Type B pancreatic cell (in vitro differentiated cells): ENCODE data around the gene MELK. TPM values are rescaled to one million over a fixed set of nuclear protein-coding genes. Genes with fewer than 3 reads are reported as not detected.
A peak's percentile ranks its signal among the peaks of the same experiment; 100 is the strongest.
"Not testable (repeated sequence)": the region's sequence is repeated elsewhere in the genome, so short reads cannot be mapped to it uniquely, and the experiment has no call there.

Experiments
- DNase-seq: peaks from one replicate; pipeline ENCODE4 v3.0.0; 2021; ENCODE audit warnings: mixed read lengths; ENCODE audit not compliant: unreplicated experiment; ENCODE audit errors: extremely low spot score
- H3K27ac Mint-ChIP-seq: 2 replicates; pipeline ENCODE4 v1.8.0; 2021; ENCODE audit warnings: mild to moderate bottlenecking, mixed read lengths
- H3K27me3 Mint-ChIP-seq: 2 replicates; pipeline ENCODE4 v1.8.0; 2021; ENCODE audit warnings: mixed read lengths
- H3K36me3 Mint-ChIP-seq: 2 replicates; pipeline ENCODE4 v1.8.0; 2021; ENCODE audit warnings: mixed read lengths
- H3K4me1 Mint-ChIP-seq: one replicate; pipeline ENCODE4 v1.8.0; 2021; ENCODE audit warnings: mixed read lengths; ENCODE audit not compliant: unreplicated experiment
- H3K4me3 Mint-ChIP-seq: 2 replicates; pipeline ENCODE4 v1.8.0; 2021; ENCODE audit warnings: mild to moderate bottlenecking, mixed read lengths
- H3K9me3 Mint-ChIP-seq: 2 replicates; pipeline ENCODE4 v1.8.0; 2021; ENCODE audit warnings: mixed read lengths
- CTCF ChIP-seq: fragments of 200-600 bp; sonication (generic); conservative IDR thresholded peaks from 2 replicates; pipeline ENCODE4 v1.5.0; 2021; ENCODE audit warnings: antibody characterized with exemption, mild to moderate bottlenecking
- total RNA-seq: library from RNA; stranded (reverse); gene quantifications from 2 replicates; pipeline ENCODE4 v1.2.1, GENCODE V29; 2021; ENCODE audit warnings: low replicate concordance

Gene MELK
- total RNA-seq, 1 donor from 2014 or later = 35.8 TPM

GRCh38 chr9:36571333-36571732 lies 1.4 kb upstream of the MELK start:
- peaks cover 5% of the 10 kb centered on the region for H3K36me3 Mint-ChIP-seq
- H3K9me3 Mint-ChIP-seq = no peaks in the 10 kb centered on the region
- no peaks in the 10 kb centered on the region for H3K27me3 Mint-ChIP-seq
- DNase-seq = no peak
- no peak overlapping the region for H3K27ac Mint-ChIP-seq
- H3K4me3 Mint-ChIP-seq = peak overlapping the region; percentile 93
- TF ChIP-seq CTCF = no peak
- peaks cover 17% of the 10 kb centered on the region for H3K4me1 Mint-ChIP-seq

GRCh38 chr9:36574045-36574444 lies 1.4 kb downstream of the MELK start:
- not testable (repeated sequence) for H3K36me3 Mint-ChIP-seq, H3K9me3 Mint-ChIP-seq, DNase-seq, H3K27me3 Mint-ChIP-seq
- peak overlapping the region; percentile 93 for H3K4me3 Mint-ChIP-seq
- H3K27ac Mint-ChIP-seq = peak overlapping the region; percentile 94
- peaks cover 17% of the 10 kb centered on the region for H3K4me1 Mint-ChIP-seq

GRCh38 chr9:36575411-36575882 lies 2.8 kb downstream of the MELK start:
- Mint-ChIP-seq H3K27me3 (no peaks in the 10 kb centered on the region), H3K9me3 (no peaks in the 10 kb centered on the region), H3K36me3 (peaks cover 13% of the 10 kb centered on the region), H3K4me1 (peaks cover 17% of the 10 kb centered on the region), H3K27ac (peak overlapping the region; percentile 22), H3K4me3 (peak overlapping the region; percentile 35)
- no peak for DNase-seq
- no peak for TF ChIP-seq CTCF

GRCh38 chr9:36576866-36577265 lies 4.2 kb downstream of the MELK start:
- Mint-ChIP-seq H3K36me3 (peaks cover 17% of the 10 kb centered on the region), H3K9me3 (no peaks in the 10 kb centered on the region), H3K4me3 (no peak overlapping the region), H3K27me3 (no peaks in the 10 kb centered on the region), H3K4me1 (peaks cover 17% of the 10 kb centered on the region), H3K27ac (no peak overlapping the region)
- TF ChIP-seq CTCF = no peak
- DNase-seq = no peak

- Mint-ChIP-seq H3K27me3 (no peaks in the 10 kb centered on the region), H3K9me3 (no peaks in the 10 kb centered on the region), H3K27ac (peak overlapping the region; percentile 80), H3K4me1 (no peaks in the 10 kb centered on the region), H3K36me3 (peaks cover 18% of the 10 kb centered on the region), H3K4me3 (no peak overlapping the region)
- no peak for DNase-seq
- no peak for TF ChIP-seq CTCF
Measured at GRCh38 chr9:36584620-36585460, 12.1 kb downstream of the MELK start.

GRCh38 chr9:36590231-36590630 lies 17.5 kb downstream of the MELK start:
- H3K27ac Mint-ChIP-seq = no peak overlapping the region
- TF ChIP-seq CTCF = no peak
- H3K36me3 Mint-ChIP-seq = peaks cover 7% of the 10 kb centered on the region
- H3K9me3 Mint-ChIP-seq = no peaks in the 10 kb centered on the region
- no peaks in the 10 kb centered on the region for H3K27me3 Mint-ChIP-seq
- DNase-seq = no peak
- no peak overlapping the region for H3K4me3 Mint-ChIP-seq
- no peaks in the 10 kb centered on the region for H3K4me1 Mint-ChIP-seq
